ENCODE data around the gene RNF217.
"Not testable (repeated sequence)": the region's sequence is repeated elsewhere in the genome, so short reads cannot be mapped to it uniquely, and the experiment has no call there.

RNF217 gene

DNA sequence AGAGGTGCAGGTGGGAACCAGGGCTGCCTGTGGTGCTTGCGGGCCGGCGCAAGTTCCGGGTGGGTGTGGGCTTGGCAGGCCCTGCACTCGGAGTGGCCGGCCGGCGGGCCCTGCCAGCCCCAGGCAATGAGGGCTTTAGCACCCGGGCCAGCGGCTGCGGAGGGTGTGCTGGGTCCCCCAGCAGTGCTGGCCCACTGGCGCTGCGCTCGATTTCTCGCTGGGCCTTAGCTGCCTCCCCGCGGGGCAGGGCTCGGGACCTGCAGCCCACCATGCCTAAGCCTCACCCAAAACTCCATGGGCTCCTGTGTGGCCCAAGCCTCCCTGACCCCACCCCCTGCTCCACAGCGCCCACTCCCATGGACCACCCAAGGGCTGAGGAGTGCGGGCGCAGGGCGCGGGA lies 163.6 kb downstream of the RNF217 start:
- not testable (repeated sequence) for DNase-seq (ENCODE audit: low read depth in 2 of 2)

DNA sequence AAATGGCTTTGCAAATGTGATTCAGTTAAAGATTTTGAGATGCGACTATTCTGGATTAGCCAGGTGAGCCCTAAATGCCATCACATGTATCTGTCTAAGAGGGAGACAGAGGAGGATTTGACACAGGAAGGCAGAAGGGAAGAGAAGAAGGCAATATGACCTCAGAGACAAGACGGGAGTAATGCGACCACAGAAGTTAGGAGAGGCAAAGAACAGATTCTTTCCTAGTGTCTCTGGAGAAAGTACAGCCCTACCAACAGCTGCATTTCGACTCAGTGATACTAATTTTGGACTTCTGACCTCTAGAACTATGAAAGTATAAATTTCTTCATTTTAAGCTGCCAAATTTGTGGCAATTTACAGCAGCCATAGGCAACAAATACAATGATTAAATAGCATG lies 167.1 kb downstream of the RNF217 start:
- no peak for DNase-seq (ENCODE audit: low read depth in 2 of 2)

DNA sequence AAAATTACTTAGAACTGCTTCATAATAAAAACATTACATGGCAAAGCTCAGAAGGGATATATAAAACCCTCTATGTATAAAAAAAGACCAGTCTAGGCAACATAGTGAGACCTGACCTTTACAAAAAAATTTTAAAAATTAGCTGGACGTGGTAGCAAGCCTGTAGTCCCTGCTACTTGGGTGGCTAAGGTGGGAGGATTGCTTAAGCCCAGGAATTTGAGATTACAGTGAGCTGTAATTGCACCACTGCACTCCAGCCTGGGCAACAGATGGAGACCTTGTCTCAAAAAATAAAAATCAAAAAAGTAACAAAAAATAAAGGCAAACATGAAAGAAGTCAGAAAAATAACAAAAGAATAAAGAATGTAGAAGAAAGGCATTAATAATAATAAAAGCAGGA lies 169.8 kb downstream of the RNF217 start:
- no peak for DNase-seq (ENCODE audit: low read depth in 2 of 2)

DNA sequence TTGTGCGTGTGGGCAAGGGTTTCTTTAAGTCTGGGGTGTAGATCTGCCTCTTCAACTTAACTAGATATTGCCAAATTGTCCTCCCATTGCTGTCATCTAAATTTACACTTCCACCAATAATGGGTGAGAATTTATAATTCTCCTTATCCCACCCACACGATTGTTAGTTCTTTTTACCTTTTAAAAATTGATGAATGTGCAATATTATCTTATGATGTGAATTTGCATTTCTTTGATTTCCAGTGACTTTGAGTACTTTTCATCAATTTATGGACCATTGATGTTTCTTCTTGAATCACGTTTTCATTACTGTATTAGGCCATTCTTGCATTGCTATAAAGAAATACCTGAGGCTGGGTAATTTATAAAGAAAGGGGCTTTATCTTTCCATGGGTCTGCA lies 174.1 kb downstream of the RNF217 start:
- DNase-seq (ENCODE audit: low read depth in 2 of 2): no peak

DNA sequence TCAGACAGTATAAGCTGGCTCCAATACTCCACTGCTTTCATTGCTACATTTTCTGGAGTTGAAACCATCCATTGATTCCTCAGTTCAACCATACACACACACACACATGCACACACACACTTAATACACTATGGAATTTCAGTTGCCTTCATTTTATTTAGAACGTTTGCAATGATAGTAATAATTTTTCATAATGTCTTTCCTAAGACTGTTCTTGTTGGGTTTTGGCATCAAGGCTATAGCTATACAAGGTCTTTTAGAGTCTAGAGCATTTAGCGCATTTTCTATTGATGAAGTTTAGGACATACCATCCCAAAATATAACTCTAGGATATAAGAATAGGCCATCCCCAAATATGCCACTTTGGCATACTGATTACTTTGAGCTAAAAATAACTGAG lies 175.8 kb downstream of the RNF217 start:
- no peak for DNase-seq (ENCODE audit: low read depth in 2 of 2)

DNA sequence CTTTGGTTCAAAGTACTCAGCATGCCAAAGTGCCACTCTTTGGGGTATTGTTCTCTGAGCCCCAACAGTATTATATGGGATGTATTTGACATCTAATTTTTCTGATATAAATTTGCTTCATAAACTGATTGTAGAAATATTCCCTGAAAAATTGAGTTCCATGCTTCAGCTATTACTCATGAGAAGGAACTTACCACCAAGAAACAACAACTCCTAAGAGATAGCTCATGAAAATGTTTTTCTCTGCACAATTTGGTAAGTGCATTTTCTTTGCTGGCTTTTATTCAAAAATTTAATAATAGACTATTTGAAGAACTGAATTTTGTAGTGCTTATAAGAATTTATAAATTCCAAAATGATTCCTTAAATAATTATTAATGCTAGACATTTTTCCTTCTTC lies 178.6 kb downstream of the RNF217 start:
- no peak for DNase-seq (ENCODE audit: low read depth in 2 of 2)

All from activated CD4-positive, alpha-beta T cell treated with anti-CD3 and anti-CD28 coated beads for 24 hours (primary cell).